H9 (cell line): Measurements from ENCODE around the gene TDRD3. TPM values are rescaled to one million over a fixed set of nuclear protein-coding genes. Genes with fewer than 3 reads are reported as not detected.

Source experiments
- DNase-seq: peaks from one replicate; pipeline ENCODE4 v3.0.0-alpha.2; 2017
- H2AFZ ChIP-seq: one replicate; pipeline ENCODE4 v1.6.1; 2013; ENCODE audit warnings: mild to moderate bottlenecking, low read length, control low read depth, moderate library complexity
- H2AK5ac ChIP-seq: 2 replicates; pipeline ENCODE4 v1.6.1; 2013; ENCODE audit warnings: low read length, control low read depth, mixed read lengths; ENCODE audit not compliant: insufficient read length
- H2BK120ac ChIP-seq: one replicate; pipeline ENCODE4 v1.6.1; 2013; ENCODE audit warnings: low read depth, mild to moderate bottlenecking, low read length, control low read depth, inconsistent platforms; ENCODE audit not compliant: poor library complexity, severe bottlenecking
- H2BK12ac ChIP-seq: 2 replicates; pipeline ENCODE4 v1.6.1; 2013; ENCODE audit warnings: low read length, control low read depth, mixed read lengths, low read depth; ENCODE audit not compliant: insufficient read length
- H2BK15ac ChIP-seq: 2 replicates; pipeline ENCODE4 v1.6.1; 2013; ENCODE audit warnings: low read depth, low read length, control low read depth
- H2BK20ac ChIP-seq: one replicate; pipeline ENCODE4 v1.6.1; 2013; ENCODE audit warnings: low read depth, mild to moderate bottlenecking, low read length, control low read depth, inconsistent platforms; ENCODE audit not compliant: poor library complexity, severe bottlenecking
- H2BK5ac ChIP-seq: 2 replicates; pipeline ENCODE4 v1.6.1; 2013; ENCODE audit warnings: low read length, control low read depth, mixed read lengths; ENCODE audit not compliant: insufficient read length
- H3K14ac ChIP-seq: 2 replicates; pipeline ENCODE4 v1.6.1; 2013; ENCODE audit warnings: low read length, control low read depth; ENCODE audit not compliant: insufficient read depth
- H3K18ac ChIP-seq: 2 replicates; pipeline ENCODE4 v1.6.1; 2013; ENCODE audit warnings: low read depth, mild to moderate bottlenecking, mixed read lengths, low read length, control low read depth; ENCODE audit not compliant: insufficient read length
- H3K23ac ChIP-seq: 2 replicates; pipeline ENCODE4 v1.6.1; 2013; ENCODE audit warnings: low read length, control low read depth, mixed read lengths, low read depth; ENCODE audit not compliant: insufficient read length
- H3K23me2 ChIP-seq: 2 replicates; pipeline ENCODE4 v1.6.1; 2013; ENCODE audit warnings: low read depth, mild to moderate bottlenecking, mixed read lengths, low read length, control low read depth; ENCODE audit not compliant: insufficient read length, poor library complexity, severe bottlenecking
- H3K27ac ChIP-seq: 2 replicates; pipeline ENCODE4 v1.5.1; 2013; ENCODE audit warnings: low read length, control low read depth, mixed read lengths, low read depth; ENCODE audit not compliant: insufficient read length
- H3K27me3 ChIP-seq: 2 replicates; pipeline ENCODE4 v1.6.1; 2013; ENCODE audit warnings: low read length, control low read depth, inconsistent platforms; ENCODE audit not compliant: insufficient read depth
- H3K4ac ChIP-seq: 2 replicates; pipeline ENCODE4 v1.6.1; 2013; ENCODE audit warnings: low read depth, mild to moderate bottlenecking, control low read depth, inconsistent platforms, low read length, moderate library complexity
- H3K4me1 ChIP-seq: 2 replicates; pipeline ENCODE4 v1.6.1; 2013; ENCODE audit warnings: low read length, control low read depth, inconsistent platforms; ENCODE audit not compliant: insufficient read depth
- H3K4me2 ChIP-seq: 2 replicates; pipeline ENCODE4 v1.6.1; 2013; ENCODE audit warnings: low read length, control low read depth, mixed read lengths; ENCODE audit not compliant: insufficient read length, insufficient read depth
- H3K56ac ChIP-seq: 2 replicates; pipeline ENCODE4 v1.6.1; 2013; ENCODE audit warnings: low read depth, mild to moderate bottlenecking, mixed read lengths, low read length, control low read depth; ENCODE audit not compliant: insufficient read length
- H3K79me1 ChIP-seq: 2 replicates; pipeline ENCODE4 v1.6.1; 2013; ENCODE audit warnings: low read depth, mild to moderate bottlenecking, moderate library complexity, low read length, control low read depth, inconsistent platforms; ENCODE audit not compliant: insufficient read depth, poor library complexity, severe bottlenecking
- H3K79me2 ChIP-seq: 2 replicates; pipeline ENCODE4 v1.6.1; 2013; ENCODE audit warnings: low read length, control low read depth, inconsistent platforms; ENCODE audit not compliant: insufficient read depth
- H3K9ac ChIP-seq: 2 replicates; pipeline ENCODE4 v1.6.1; 2013; ENCODE audit warnings: low read length, control low read depth, mixed read lengths; ENCODE audit not compliant: insufficient read length; ENCODE audit errors: extremely low read depth
- H3K9me3 ChIP-seq: one replicate; pipeline ENCODE4 v1.6.1; 2013; ENCODE audit warnings: low read depth, low read length, inconsistent platforms; ENCODE audit not compliant: control insufficient read depth
- H3T11ph ChIP-seq: one replicate; pipeline ENCODE4 v1.6.1; 2013; ENCODE audit warnings: mild to moderate bottlenecking, low read length, control low read depth, inconsistent platforms
- H4K20me1 ChIP-seq: one replicate; pipeline ENCODE4 v1.6.1; 2013; ENCODE audit not compliant: control insufficient read depth, insufficient read length, insufficient read depth
- H4K5ac ChIP-seq: 2 replicates; pipeline ENCODE4 v1.6.1; 2013; ENCODE audit warnings: low read depth, mild to moderate bottlenecking, mixed read lengths, low read length, control low read depth; ENCODE audit not compliant: insufficient read length
- H4K8ac ChIP-seq: replicated peaks from 2 replicates; pipeline ENCODE4 v1.6.1; 2013; ENCODE audit warnings: low read length, control low read depth, mixed read lengths, low read depth; ENCODE audit not compliant: insufficient read length
- H4K91ac ChIP-seq: 2 replicates; pipeline ENCODE4 v1.6.1; 2013; ENCODE audit warnings: low read depth, mild to moderate bottlenecking, moderate library complexity, mixed read lengths, low read length, control low read depth; ENCODE audit not compliant: insufficient read length
- H3K27ac Mint-ChIP-seq, 3 experiments: 2 replicates in 2 of 3; 3 replicates in 1 of 3; pipeline ENCODE4 v1.8.0; 2020 to 2021; ENCODE audit warnings: mixed read lengths in 3 of 3, mild to moderate bottlenecking in 1 of 3, moderate library complexity in 1 of 3
- H3K27me3 Mint-ChIP-seq: 2 replicates; pipeline ENCODE4 v1.8.0; 2021; ENCODE audit warnings: low read depth, mild to moderate bottlenecking, moderate library complexity, mixed read lengths
- H3K36me3 Mint-ChIP-seq, 3 experiments: 2 replicates in 2 of 3; 3 replicates in 1 of 3; pipeline ENCODE4 v1.8.0; 2020 to 2021; ENCODE audit warnings: low read depth in 3 of 3, mixed read lengths in 3 of 3; ENCODE audit not compliant: insufficient read depth in 1 of 3
- H3K4me1 Mint-ChIP-seq, 2 experiments: 2 replicates each; pipeline ENCODE4 v1.8.0; 2020; ENCODE audit warnings: mixed read lengths in 2 of 2
- H3K4me3 Mint-ChIP-seq, 2 experiments: 2 replicates in 1 of 2; 3 replicates in 1 of 2; pipeline ENCODE4 v1.8.0; 2020 to 2021; ENCODE audit warnings: mild to moderate bottlenecking in 2 of 2, mixed read lengths in 2 of 2, moderate library complexity in 1 of 2
- H3K9me3 Mint-ChIP-seq, 2 experiments: 2 replicates in 1 of 2; 3 replicates in 1 of 2; pipeline ENCODE4 v1.8.0; 2020; ENCODE audit warnings: mild to moderate bottlenecking in 2 of 2, mixed read lengths in 2 of 2, moderate library complexity in 1 of 2
- CTCF ChIP-seq: fragments of 200-600 bp; sonication (generic); conservative IDR thresholded peaks from 3 replicates; pipeline ENCODE4 v1.8.0; 2021; ENCODE audit warnings: antibody characterized with exemption, mild to moderate bottlenecking
- WGBS: extraction: QIAGEN DNeasy Blood & Tissue Kit; methylation state at CpG from one replicate; pipeline ENCODE4 v1.1.7; 2013; ENCODE audit warnings: missing lambda C conversion rate, low lambda C conversion rate, mixed read lengths; ENCODE audit not compliant: insufficient read length; ENCODE audit errors: extremely low coverage; 5-methylcytosine and 5-hydroxymethylcytosine counted together
- total RNA-seq: library from RNA; stranded (reverse); gene quantifications from 2 replicates; pipeline ENCODE4 v1.2.1, GENCODE V29; 2021

Gene TDRD3
- total RNA-seq, 1 experiment from 2014 or later, result 16.1 TPM

GRCh38 chr13:60398907-60399589 is 2.0 kb downstream of the TDRD3 start:
- no peak overlapping the region for H2AFZ ChIP-seq
- H4K91ac ChIP-seq, result no peak overlapping the region
- 0 out of 2 replicates have a peak, but pooled peaks cover 4% of the 10 kb centered on the region for H3K4me1 ChIP-seq
- H3K18ac ChIP-seq, result no peak overlapping the region
- no peak overlapping the region for H3K9ac ChIP-seq
- H3K4me2 ChIP-seq, result no peak overlapping the region
- no peak overlapping the region for H3K14ac ChIP-seq
- H3K27me3 ChIP-seq, result no peaks in the 10 kb centered on the region
- H2BK120ac ChIP-seq, result no peak overlapping the region
- no peaks in the 10 kb centered on the region for H4K20me1 ChIP-seq
- H3K4me3 Mint-ChIP-seq, result peak overlapping the region; percentile 90 to 94
- no peaks in the 10 kb centered on the region for H3K27me3 Mint-ChIP-seq
- peaks cover 2% of the 10 kb centered on the region; the same call in 1 of the 2 replicates for H3K79me2 ChIP-seq
- H3K56ac ChIP-seq, result no peak overlapping the region
- H3K23ac ChIP-seq, result no peak overlapping the region
- no peak overlapping the region for H2BK12ac ChIP-seq
- peaks cover 33 to 42% of the 10 kb centered on the region in 2 experiments for H3K4me1 Mint-ChIP-seq
- H4K8ac ChIP-seq, result no peak overlapping the region
- H2BK5ac ChIP-seq, result no peak overlapping the region
- no peaks in the 10 kb centered on the region for H3K9me3 ChIP-seq
- H3K9me3 Mint-ChIP-seq, result no peaks in the 10 kb centered on the region
- WGBS, result no CpG with 5 or more reads among the region's 6 CpGs
- peak overlapping the region in 2 of 3 experiments; percentile 19 to 29; a peak in 2 of 7 replicates for H3K27ac Mint-ChIP-seq
- no peak overlapping the region for H2AK5ac ChIP-seq
- H3K4ac ChIP-seq, result no peak overlapping the region
- H3K27ac ChIP-seq, result no peak overlapping the region
- no peak overlapping the region for H2BK20ac ChIP-seq
- H3K23me2 ChIP-seq, result peaks cover 9% of the 10 kb centered on the region
- no peak overlapping the region for H4K5ac ChIP-seq
- no peak for DNase-seq
- TF ChIP-seq CTCF, result no peak
- H3T11ph ChIP-seq, result no peak overlapping the region
- no peak overlapping the region for H2BK15ac ChIP-seq
- no peaks in the 10 kb centered on the region for H3K36me3 Mint-ChIP-seq
- H3K79me1 ChIP-seq, result no peaks in the 10 kb centered on the region
